GM18951 (cell line): ENCODE measurements around the gene PLD3.

ENCODE experiments used
- POLR2A ChIP-seq: IDR thresholded peaks from 4 replicates; pipeline ENCODE4 v1.6.1; 2011; ENCODE audit warnings: mild to moderate bottlenecking; ENCODE audit not compliant: insufficient read length, insufficient read depth; ENCODE audit errors: extremely low read depth
- in situ Hi-C: fragments of 300-500 bp; cut with MboI; formaldehyde crosslinking; loops from one replicate; pipeline ENCODE4 v1.12.0; 2022; ENCODE audit warnings: low sequenced_read_pairs, mixed read lengths, inconsistent platforms; ENCODE audit not compliant: unreplicated experiment

Gene PLD3

GRCh38 chr19:40337594-40337993 is 10.9 kb upstream of the PLD3 start:
- in situ Hi-C loops = no loop called here
- TF ChIP-seq POLR2A = no peak

- in situ Hi-C loops = no loop called here
- no peak for TF ChIP-seq POLR2A
Observed at GRCh38 chr19:40339018-40339728, 9.3 kb upstream of the PLD3 start.

GRCh38 chr19:40341601-40342482 is 6.7 kb upstream of the PLD3 start:
- no peak for TF ChIP-seq POLR2A
- in situ Hi-C loops = no loop called here

GRCh38 chr19:40342644-40343311 is 5.7 kb upstream of the PLD3 start:
- TF ChIP-seq POLR2A = no peak
- in situ Hi-C loops = no loop called here

- in situ Hi-C loops = no loop called here
Observed at GRCh38 chr19:40344422-40344821, 4.1 kb upstream of the PLD3 start.

GRCh38 chr19:40348961-40349507 is 539 bp downstream of the PLD3 start:
- in situ Hi-C loops = no loop called here
- no peak for TF ChIP-seq POLR2A

More at GRCh38 chr19:40344422-40344821, 4.1 kb upstream of the PLD3 start:
- no peak for TF ChIP-seq POLR2A

- in situ Hi-C loops = no loop called here
- no peak for TF ChIP-seq POLR2A
Observed at GRCh38 chr19:40355975-40356680, 7.6 kb downstream of the PLD3 start.

- in situ Hi-C loops = no loop called here
- TF ChIP-seq POLR2A = no peak
Observed at GRCh38 chr19:40356681-40357595, 8.4 kb downstream of the PLD3 start.

GRCh38 chr19:40357640-40358039 is 9.1 kb downstream of the PLD3 start:
- in situ Hi-C loops = no loop called here
- no peak for TF ChIP-seq POLR2A

GRCh38 chr19:40358773-40359172 is 10.3 kb downstream of the PLD3 start:
- no peak for TF ChIP-seq POLR2A
- in situ Hi-C loops = no loop called here

- in situ Hi-C loops = no loop called here
Observed at GRCh38 chr19:40360020-40360707, 11.7 kb downstream of the PLD3 start.

More at GRCh38 chr19:40360020-40360707, 11.7 kb downstream of the PLD3 start:
- TF ChIP-seq POLR2A = no peak
